HCT116 (cell line): ENCODE results near the gene EXD3. TPM values are rescaled to one million over a fixed set of nuclear protein-coding genes. Genes with fewer than 3 reads are reported as not detected.
A peak's percentile ranks its signal among the peaks of the same experiment; 100 is the strongest.

ENCODE experiments used
- ATAC-seq: fragments of 200-7000 bp; cut with Tn5 transposase; 2 replicates; pipeline ENCODE4 v1.9.1; 2020; ENCODE audit warnings: mild to moderate bottlenecking, moderate library complexity
- BruUV-seq: library from RNA; stranded (reverse); fragments of 400-500 nt; replicated peaks from 2 replicates; lab custom pipeline; 2021; lab: Mats Ljungman, UMichigan
- CTCF ChIA-PET: fragments of 300-600 bp; sonication (Branson Sonifier 250); formaldehyde crosslinking; loops from one replicate; lab custom pipeline; 2021; ENCODE audit warnings: antibody characterized with exemption; lab: Charles Lee
- POLR2A ChIA-PET: fragments of 300-600, 350-600 bp; sonication (Branson Sonifier 250); formaldehyde crosslinking; loops from one replicate; lab custom pipeline; 2021; ENCODE audit warnings: antibody characterized with exemption; lab: Charles Lee
- RAD21 ChIA-PET, 2 experiments: fragments of 300-600 bp; sonication (Branson Sonifier 250); formaldehyde crosslinking; loops; one replicate each; lab custom pipeline; 2023; ENCODE audit warnings: low total read pairs in 2 of 2; ENCODE audit not compliant: uncharacterized antibody in 2 of 2, unreplicated experiment in 2 of 2, low non-redundant PET in 1 of 2; lab: Charles Lee
- DNase-seq: peaks from one replicate; pipeline ENCODE4 v3.0.0-alpha.2; 2010; ENCODE audit warnings: low read depth, low spot score
- H2AFZ ChIP-seq: fragments of 200-600 bp; shearing (Covaris generic), sonication (generic); 2 replicates; pipeline ENCODE4 v1.6.1; 2017; ENCODE audit warnings: low read depth, mixed run types, mixed read lengths, antibody characterized with exemption, low read length; ENCODE audit not compliant: poor library complexity, severe bottlenecking
- H3K27ac ChIP-seq: 2 replicates; pipeline ENCODE4 v1.5.1; 2012; ENCODE audit warnings: low read depth, low read length
- H3K27me3 ChIP-seq: fragments of 200-600 bp; sonication (generic); 2 replicates; pipeline ENCODE4 v1.6.1; 2016; ENCODE audit warnings: mixed run types, low read length, mixed read lengths; ENCODE audit not compliant: insufficient read depth
- H3K36me3 ChIP-seq, 2 experiments: fragments of 200-500 bp in 1 of 2; fragments of 200-600 bp in 1 of 2; sonication (Bioruptor generic) in 1 of 2; sonication (generic) in 1 of 2; 2 replicates each; pipeline versions ENCODE4 v1.5.1 to v1.6.1; 2014 to 2016; ENCODE audit warnings: low read length in 2 of 2, inconsistent platforms in 1 of 2, mixed read lengths in 1 of 2, mixed run types in 1 of 2; ENCODE audit not compliant: insufficient read depth in 2 of 2, control insufficient read depth in 1 of 2
- H3K4me1 ChIP-seq, 2 experiments: fragments of 200-600 bp in 1 of 2; sonication (generic) in 1 of 2; 2 replicates each; pipeline versions ENCODE4 v1.5.1 to v1.6.1; 2012 to 2017; ENCODE audit warnings: low read length in 2 of 2, inconsistent platforms in 1 of 2, mild to moderate bottlenecking in 1 of 2, mixed read lengths in 1 of 2, mixed run types in 1 of 2, moderate library complexity in 1 of 2; ENCODE audit not compliant: insufficient read depth in 2 of 2, control insufficient read depth in 1 of 2
- H3K4me2 ChIP-seq: fragments of 200-600 bp; sonication (generic); 2 replicates; pipeline ENCODE4 v1.6.1; 2017; ENCODE audit warnings: mixed run types, low read length, mixed read lengths
- H3K4me3 ChIP-seq, 2 experiments: fragments of 200-600 bp in 1 of 2; sonication (generic) in 1 of 2; replicated peaks in 1 of 2; 2 replicates each; pipeline ENCODE4 v1.5.1; 2011 to 2016; ENCODE audit warnings: low read length in 2 of 2, control low read depth in 1 of 2, low read depth in 1 of 2, mild to moderate bottlenecking in 1 of 2, mixed read lengths in 1 of 2, mixed run types in 1 of 2
- H3K79me2 ChIP-seq: fragments of 200-600 bp; sonication (generic); 2 replicates; pipeline ENCODE4 v1.6.1; 2017; ENCODE audit warnings: mild to moderate bottlenecking, mixed run types, low read length, moderate library complexity, mixed read lengths; ENCODE audit not compliant: insufficient read depth
- H3K9ac ChIP-seq: fragments of 200-600 bp; sonication (generic); 2 replicates; pipeline ENCODE4 v1.6.1; 2016; ENCODE audit warnings: low read length, mixed read lengths
- H3K9me2 ChIP-seq: fragments of 200-600 bp; sonication (generic), shearing (Covaris generic); 2 replicates; pipeline ENCODE4 v1.6.1; 2017; ENCODE audit warnings: mixed run types, mild to moderate bottlenecking, moderate library complexity; ENCODE audit not compliant: insufficient read depth
- H3K9me3 ChIP-seq, 2 experiments: fragments of 200-500 bp in 1 of 2; fragments of 200-600 bp in 1 of 2; sonication (Bioruptor generic) in 1 of 2; sonication (generic) in 1 of 2; 2 replicates each; pipeline ENCODE4 v1.6.1; 2014 to 2017; ENCODE audit warnings: low read length in 2 of 2, mixed read lengths in 2 of 2, inconsistent platforms in 1 of 2, low read depth in 1 of 2, mild to moderate bottlenecking in 1 of 2, mixed run types in 1 of 2, moderate library complexity in 1 of 2; ENCODE audit not compliant: control insufficient read depth in 1 of 2, insufficient read depth in 1 of 2
- H4K20me1 ChIP-seq: fragments of 200-600 bp; sonication (generic), shearing (Covaris generic); 2 replicates; pipeline ENCODE4 v1.6.1; 2017; ENCODE audit warnings: mixed run types, mild to moderate bottlenecking, moderate library complexity; ENCODE audit not compliant: insufficient read depth
- ATF3 ChIP-seq: IDR thresholded peaks from 2 replicates; pipeline ENCODE4 v1.6.1; 2012
- CEBPB ChIP-seq: IDR thresholded peaks from 2 replicates; pipeline ENCODE4 v1.6.1; 2012; ENCODE audit warnings: low read depth
- CTCF ChIP-seq, 3 experiments: fragments of 200-600 bp in 1 of 3; sonication (generic) in 1 of 3; IDR thresholded peaks in 2 of 3; conservative IDR thresholded peaks in 1 of 3; 2 replicates each; pipeline ENCODE4 v1.5.1; 2012 to 2017; ENCODE audit warnings: low read depth in 2 of 3, low read length in 2 of 3, antibody characterized with exemption in 1 of 3, borderline replicate concordance in 1 of 3, control low read depth in 1 of 3, mild to moderate bottlenecking in 1 of 3, mixed read lengths in 1 of 3, mixed run types in 1 of 3, moderate library complexity in 1 of 3; ENCODE audit not compliant: insufficient read depth in 1 of 3
- EGR1 ChIP-seq: IDR thresholded peaks from 2 replicates; pipeline ENCODE4 v1.6.1; 2012; ENCODE audit warnings: low read depth
- ELF1 ChIP-seq: IDR thresholded peaks from 2 replicates; pipeline ENCODE4 v1.6.1; 2012; ENCODE audit warnings: low read depth, borderline replicate concordance
- EZH2 ChIP-seq: fragments of 200-600 bp; sonication (generic); IDR thresholded peaks from 2 replicates; pipeline ENCODE4 v1.6.1; 2017; ENCODE audit warnings: antibody characterized with exemption, mixed run types
- EZH2phosphoT487 ChIP-seq: fragments of 200-600 bp; IDR thresholded peaks from 2 replicates; pipeline ENCODE4 v1.6.1; 2018; ENCODE audit warnings: antibody characterized with exemption, borderline replicate concordance
- FOSL1 ChIP-seq: IDR thresholded peaks from 2 replicates; pipeline ENCODE4 v1.6.1; 2012; ENCODE audit warnings: low read depth
- JUND ChIP-seq: IDR thresholded peaks from 2 replicates; pipeline ENCODE4 v1.6.1; 2012
- POLR2AphosphoS5 ChIP-seq: IDR thresholded peaks from 2 replicates; pipeline ENCODE4 v1.6.1; 2011; ENCODE audit warnings: mild to moderate bottlenecking, low read depth, low read length, moderate library complexity
- RAD21 ChIP-seq: IDR thresholded peaks from 2 replicates; pipeline ENCODE4 v1.6.1; 2012; ENCODE audit warnings: low read depth, mild to moderate bottlenecking
- SIN3A ChIP-seq: IDR thresholded peaks from 2 replicates; pipeline ENCODE4 v1.6.1; 2012; ENCODE audit warnings: low read depth
- SP1 ChIP-seq: IDR thresholded peaks from 2 replicates; pipeline ENCODE4 v1.6.1; 2012; ENCODE audit warnings: low read depth
- SRF ChIP-seq: IDR thresholded peaks from 2 replicates; pipeline ENCODE4 v1.6.1; 2012; ENCODE audit warnings: low read depth
- TCF7L2 ChIP-seq: IDR thresholded peaks from 2 replicates; pipeline ENCODE4 v1.7.0; 2011; ENCODE audit warnings: borderline replicate concordance, inconsistent platforms; ENCODE audit not compliant: insufficient read depth, insufficient read length; ENCODE audit errors: extremely low read depth
- YY1 ChIP-seq: IDR thresholded peaks from 2 replicates; pipeline ENCODE4 v1.6.1; 2011; ENCODE audit warnings: low read length, low read depth, moderate library complexity, mild to moderate bottlenecking; ENCODE audit not compliant: insufficient replicate concordance; ENCODE audit errors: extremely low read depth
- ZBTB33 ChIP-seq: IDR thresholded peaks from 2 replicates; pipeline ENCODE4 v1.6.1; 2011; ENCODE audit warnings: mild to moderate bottlenecking, low read length, moderate library complexity; ENCODE audit not compliant: insufficient replicate concordance; ENCODE audit errors: extremely low read depth
- ZFX ChIP-seq: fragments of 450-650 bp; IDR thresholded peaks from 2 replicates; pipeline ENCODE4 v1.6.1; 2017
- ZNF274 ChIP-seq: fragments of 200-500 bp; sonication (Bioruptor generic); IDR thresholded peaks from 2 replicates; pipeline ENCODE4 v1.6.1; 2014; ENCODE audit warnings: mild to moderate bottlenecking, low read depth, low read length, inconsistent platforms
- intact Hi-C: fragments of 100-400 bp; cut with micrococcal nuclease; formaldehyde crosslinking; loops from 2 replicates; pipeline ENCODE4 v1.10.0; 2022
- total RNA-seq: library from RNA; stranded (reverse); gene quantifications from one replicate; pipeline ENCODE4 v1.2.1, GENCODE V29; 2021; ENCODE audit not compliant: unreplicated experiment

The EXD3 gene
- total RNA-seq, 1 experiment from 2014 or later = 25.4 TPM

- Histone ChIP-seq H3K4me3 (no peak overlapping the region), H3K27me3 (no peaks in the 10 kb centered on the region), H3K27ac (peak overlapping the region; percentile 11; the same call in 1 of the 2 replicates), H3K4me1 (peaks cover 16 to 46% of the 10 kb centered on the region in 2 experiments), H3K79me2 (peaks cover 45% of the 10 kb centered on the region), H3K4me2 (peak overlapping the region; percentile 45; the same call in 1 of the 2 replicates), H3K9me3 (no peaks in the 10 kb centered on the region), H3K9me2 (no peaks in the 10 kb centered on the region), H4K20me1 (peaks cover 4% of the 10 kb centered on the region; the same call in 1 of the 2 replicates), H2AFZ (no peak overlapping the region), H3K9ac (0 out of 2 replicates have a peak overlapping the region, but pooled peaks have one; percentile 13), H3K36me3 (peaks cover 17 to 52% of the 10 kb centered on the region in 2 experiments; a peak in 3 of 4 replicates)
- DNase-seq (no peak), ATAC-seq (peak; percentile 73)
- POLR2A ChIA-PET = no interaction called here
- TF ChIP-seq SRF = no peak
- no peak for TF ChIP-seq YY1
- TF ChIP-seq POLR2AphosphoS5 = no peak
- TF ChIP-seq RAD21 = no peak
- TF ChIP-seq EGR1 = no peak
- no peak for TF ChIP-seq ATF3
- TF ChIP-seq ELF1 = no peak
- no peak for TF ChIP-seq CEBPB
- no peak for TF ChIP-seq EZH2phosphoT487
- no peak for TF ChIP-seq EZH2
- no peak for TF ChIP-seq TCF7L2
- TF ChIP-seq CTCF (IDR thresholded peaks at IDR 0.05 in 2 of 3, conservative IDR thresholded peaks at IDR 0.05 in 1 of 3; ENCODE audit: borderline replicate concordance in 1 of 3, insufficient read depth in 1 of 3, low read depth in 2 of 3, low read length in 2 of 3) = no peak
- no peak for TF ChIP-seq ZBTB33
- TF ChIP-seq ZNF274 = no peak
- TF ChIP-seq ZFX = no peak
- no peak for TF ChIP-seq SP1
- no peak for TF ChIP-seq JUND
- TF ChIP-seq SIN3A = no peak
- no peak for TF ChIP-seq FOSL1
- CTCF ChIA-PET = no interaction called here
- BruUV-seq = no TSS peak
- intact Hi-C loops = no loop called here
- RAD21 ChIA-PET = no interaction called here
Measured at GRCh38 chr9:137453643-137454081, 30.7 kb upstream of the EXD3 start.
